ENCODE data around the gene RPTOR.

- TF ChIP-seq CTCF (IDR thresholded peaks at IDR 0.05 in 4 of 5, conservative IDR thresholded peaks at IDR 0.05 in 1 of 5) (no peak), POLR2A (IDR thresholded peaks at IDR 0.05) (no peak)
Observed at GRCh38 chr17:80850109-80850508, 305.5 kb downstream of the RPTOR start.

Measured in gastrocnemius medialis (tissue), 4 donors.